Measurements from ENCODE around the gene FUT1. TPM values are rescaled to one million over a fixed set of nuclear protein-coding genes. Genes with fewer than 3 reads are reported as not detected.

The FUT1 gene
- total RNA-seq, 1 donor from 2014 or later = 0.51 TPM

DNA sequence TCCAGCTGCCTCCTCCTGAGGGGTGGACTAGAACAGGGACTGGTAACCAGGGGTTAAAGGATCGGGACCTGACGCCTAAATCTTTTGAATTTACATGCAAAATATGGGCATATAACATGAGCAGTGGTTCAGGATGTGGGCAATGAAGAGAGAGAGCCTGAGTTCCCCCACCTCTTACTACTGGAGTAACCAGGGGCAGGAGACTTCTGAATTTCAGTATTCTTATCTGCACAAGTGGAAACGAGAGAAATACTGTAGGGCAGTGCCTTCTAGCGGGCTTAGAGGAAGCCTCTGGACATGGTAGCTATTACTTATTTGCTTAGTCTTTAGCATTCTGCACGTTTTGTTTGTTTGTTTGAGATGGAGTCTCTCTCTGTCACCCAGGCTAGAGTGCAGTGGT is 32.1 kb upstream of the FUT1 start:
- DNase-seq (ENCODE audit: low read depth, low spot score) = no peak

DNA sequence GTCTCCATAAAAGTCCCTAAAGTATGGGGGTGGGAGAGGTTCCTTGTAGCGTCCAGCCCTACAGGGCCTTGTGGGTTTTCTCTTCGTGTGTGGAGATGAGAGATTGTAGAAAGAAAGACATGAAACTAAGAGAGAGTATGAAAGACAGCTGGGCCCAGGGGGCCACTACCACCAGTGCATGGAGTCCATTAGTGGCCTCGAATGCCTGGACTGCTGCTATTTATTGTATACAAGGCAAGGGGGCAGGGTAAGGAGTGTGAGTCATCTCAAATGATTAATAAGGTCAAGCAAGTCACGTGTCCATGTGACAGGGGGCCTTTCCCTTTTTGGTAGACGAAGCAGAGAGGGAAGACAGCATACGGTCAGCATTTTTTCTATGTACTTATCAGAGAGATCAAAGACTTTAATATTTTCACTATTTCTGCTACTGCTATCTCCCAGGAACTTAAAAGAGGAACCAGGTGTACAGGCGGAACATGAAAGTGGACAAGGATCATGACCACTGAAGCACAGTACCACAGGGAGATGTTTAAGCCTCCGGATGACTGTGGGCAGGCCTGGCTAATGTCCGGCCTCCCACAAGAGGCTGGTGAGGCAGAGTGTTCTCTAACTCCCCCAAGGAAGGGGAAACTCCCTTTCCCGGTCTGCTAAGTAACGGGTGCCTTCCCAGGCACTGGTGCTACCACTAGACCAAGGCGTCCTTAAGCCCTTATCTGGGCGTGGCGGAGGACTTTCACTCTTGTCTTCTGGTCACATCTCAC is 28.4 kb upstream of the FUT1 start:
- TF ChIP-seq, protein P1, sequence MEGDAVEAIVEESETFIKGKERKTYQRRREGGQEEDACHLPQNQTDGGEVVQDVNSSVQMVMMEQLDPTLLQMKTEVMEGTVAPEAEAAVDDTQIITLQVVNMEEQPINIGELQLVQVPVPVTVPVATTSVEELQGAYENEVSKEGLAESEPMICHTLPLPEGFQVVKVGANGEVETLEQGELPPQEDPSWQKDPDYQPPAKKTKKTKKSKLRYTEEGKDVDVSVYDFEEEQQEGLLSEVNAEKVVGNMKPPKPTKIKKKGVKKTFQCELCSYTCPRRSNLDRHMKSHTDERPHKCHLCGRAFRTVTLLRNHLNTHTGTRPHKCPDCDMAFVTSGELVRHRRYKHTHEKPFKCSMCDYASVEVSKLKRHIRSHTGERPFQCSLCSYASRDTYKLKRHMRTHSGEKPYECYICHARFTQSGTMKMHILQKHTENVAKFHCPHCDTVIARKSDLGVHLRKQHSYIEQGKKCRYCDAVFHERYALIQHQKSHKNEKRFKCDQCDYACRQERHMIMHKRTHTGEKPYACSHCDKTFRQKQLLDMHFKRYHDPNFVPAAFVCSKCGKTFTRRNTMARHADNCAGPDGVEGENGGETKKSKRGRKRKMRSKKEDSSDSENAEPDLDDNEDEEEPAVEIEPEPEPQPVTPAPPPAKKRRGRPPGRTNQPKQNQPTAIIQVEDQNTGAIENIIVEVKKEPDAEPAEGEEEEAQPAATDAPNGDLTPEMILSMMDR (conservative IDR thresholded peaks at IDR 0.05) = no peak

More for the DNA sequence above, 32.1 kb upstream of the FUT1 start:
- TF ChIP-seq, protein P1 (conservative IDR thresholded peaks at IDR 0.05) = no peak
- Mint-ChIP-seq H3K9me3 (no peaks in the 10 kb centered on the region), H3K4me3 (no peak overlapping the region), H3K4me1 (peaks cover 13% of the 10 kb centered on the region), H3K27me3 (ENCODE audit: low read depth) (no peaks in the 10 kb centered on the region), H3K27ac (ENCODE audit: unreplicated experiment) (no peak overlapping the region), H3K36me3 (ENCODE audit: low read depth) (no peaks in the 10 kb centered on the region)

DNA sequence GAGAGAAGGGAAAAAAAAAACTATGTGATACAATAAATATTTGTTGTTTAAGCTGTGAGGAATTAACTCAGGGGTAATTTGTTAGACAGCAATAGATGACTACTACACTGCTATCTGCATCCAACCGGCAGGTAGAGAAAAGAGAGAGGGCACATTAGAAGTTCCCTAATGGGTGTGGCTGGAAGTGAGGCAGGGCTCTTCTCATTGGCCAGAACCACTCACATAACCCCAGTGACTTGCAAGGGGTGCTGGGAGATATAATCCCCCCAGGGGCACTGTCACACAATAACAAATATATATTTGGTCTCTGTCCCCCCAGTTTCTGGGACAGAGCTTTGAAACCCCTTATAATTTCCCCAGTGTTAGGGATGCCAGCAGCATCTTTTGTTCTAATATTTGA is 27.2 kb upstream of the FUT1 start:
- Mint-ChIP-seq H3K4me3 (no peak overlapping the region), H3K4me1 (peaks cover 13% of the 10 kb centered on the region), H3K36me3 (ENCODE audit: low read depth) (no peaks in the 10 kb centered on the region), H3K27me3 (ENCODE audit: low read depth) (no peaks in the 10 kb centered on the region), H3K9me3 (no peaks in the 10 kb centered on the region), H3K27ac (ENCODE audit: unreplicated experiment) (no peak overlapping the region)
- no peak for DNase-seq (ENCODE audit: low read depth, low spot score)
- TF ChIP-seq, protein P1 (conservative IDR thresholded peaks at IDR 0.05) = no peak

More for the DNA sequence above, 28.4 kb upstream of the FUT1 start:
- Mint-ChIP-seq H3K27me3 (ENCODE audit: low read depth) (no peaks in the 10 kb centered on the region), H3K9me3 (no peaks in the 10 kb centered on the region), H3K36me3 (ENCODE audit: low read depth) (no peaks in the 10 kb centered on the region), H3K4me1 (peaks cover 13% of the 10 kb centered on the region), H3K4me3 (no peak overlapping the region), H3K27ac (ENCODE audit: unreplicated experiment) (no peak overlapping the region)
- DNase-seq (ENCODE audit: low read depth, low spot score) = no peak

DNA sequence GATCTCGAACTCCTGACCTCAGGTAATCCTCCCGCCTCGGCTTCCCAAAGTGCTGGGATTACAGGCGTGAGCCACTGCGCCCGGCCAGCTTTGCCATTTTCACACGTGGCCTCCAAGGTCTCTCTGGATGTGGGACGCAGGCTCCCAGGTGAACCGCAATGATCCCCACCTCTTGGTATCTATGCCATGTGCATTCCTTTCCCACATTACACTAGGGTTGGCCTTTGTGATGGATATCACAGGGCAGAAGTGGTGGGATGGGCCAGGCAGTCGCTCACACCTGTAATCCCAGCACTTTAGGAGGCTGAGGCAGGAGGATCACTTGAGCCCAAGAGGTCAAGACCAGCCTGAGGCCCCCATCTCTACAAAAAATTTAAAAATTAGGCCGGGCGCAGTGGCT is 25.3 kb upstream of the FUT1 start:
- no peak for DNase-seq (ENCODE audit: low read depth, low spot score)
- Mint-ChIP-seq H3K4me1 (peaks cover 10% of the 10 kb centered on the region), H3K4me3 (no peak overlapping the region), H3K36me3 (ENCODE audit: low read depth) (no peaks in the 10 kb centered on the region), H3K27me3 (ENCODE audit: low read depth) (no peaks in the 10 kb centered on the region), H3K27ac (ENCODE audit: unreplicated experiment) (no peak overlapping the region), H3K9me3 (no peaks in the 10 kb centered on the region)
- TF ChIP-seq, protein P1 (conservative IDR thresholded peaks at IDR 0.05) = no peak

DNA sequence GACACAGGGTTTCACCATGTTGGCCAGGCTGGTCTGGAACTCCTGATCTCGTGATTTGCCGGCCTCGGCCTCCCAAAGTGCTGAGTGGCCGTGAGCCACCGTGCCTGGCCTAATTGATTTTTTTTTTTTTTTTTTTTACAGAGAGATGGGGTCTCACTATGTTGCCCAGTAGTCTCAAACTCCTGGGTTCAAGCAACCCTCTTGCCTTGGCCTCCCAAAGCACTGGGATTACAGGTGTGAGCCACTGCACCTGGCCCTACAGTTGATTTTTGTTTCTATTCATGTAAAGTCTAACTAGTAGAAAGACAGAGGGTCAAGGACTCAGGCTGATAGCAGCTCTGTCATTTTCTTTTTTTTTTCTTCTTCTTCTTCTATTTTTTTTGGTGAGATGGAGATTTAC is 24.7 kb upstream of the FUT1 start:
- TF ChIP-seq, protein P1 (conservative IDR thresholded peaks at IDR 0.05) = no peak
- no peaks in the 10 kb centered on the region for H3K36me3 Mint-ChIP-seq (ENCODE audit: low read depth)
- no peak overlapping the region for H3K4me3 Mint-ChIP-seq
- no peaks in the 10 kb centered on the region for H3K9me3 Mint-ChIP-seq
- peaks cover 6% of the 10 kb centered on the region for H3K4me1 Mint-ChIP-seq
- no peaks in the 10 kb centered on the region for H3K27me3 Mint-ChIP-seq (ENCODE audit: low read depth)
- DNase-seq (ENCODE audit: low read depth, low spot score) = no peak
- H3K27ac Mint-ChIP-seq (ENCODE audit: unreplicated experiment) = no peak overlapping the region

Data from neural crest cell (in vitro differentiated cells).